GM21447 (cell line): ENCODE results near the gene SLC12A6.
"Not testable (repeated sequence)": the region's sequence is repeated elsewhere in the genome, so short reads cannot be mapped to it uniquely, and the experiment has no call there.

Experiments
- ATAC-seq: cut with Tn5 transposase; IDR thresholded peaks from one replicate; pipeline ENCODE4 v1.9.1; 2021; ENCODE audit not compliant: unreplicated experiment

Gene SLC12A6

GRCh38 chr15:34209421-34210282 lies 127.9 kb downstream of the SLC12A6 start, which contains the start of gene KATNBL1:
Gene KATNBL1 (minus strand): TSS chr15:34210096. CDS start chr15:34163676, 46,420 bp downstream.
- peak; percentile 95 for ATAC-seq

GRCh38 chr15:34206011-34206410 lies 131.6 kb downstream of the SLC12A6 start:
- no peak for ATAC-seq

GRCh38 chr15:34203936-34204335 lies 133.6 kb downstream of the SLC12A6 start:
- ATAC-seq = no peak

GRCh38 chr15:34203305-34203704 lies 134.3 kb downstream of the SLC12A6 start:
- no peak for ATAC-seq

- not testable (repeated sequence) for ATAC-seq
Measured at GRCh38 chr15:34193272-34193671, 144.3 kb downstream of the SLC12A6 start.

GRCh38 chr15:34188711-34189110 lies 148.9 kb downstream of the SLC12A6 start:
- ATAC-seq = no peak

- no peak for ATAC-seq
Measured at GRCh38 chr15:34185666-34186065, 151.9 kb downstream of the SLC12A6 start.

- ATAC-seq = no peak
Measured at GRCh38 chr15:34182942-34183341, 154.6 kb downstream of the SLC12A6 start.
